Progenitor cell of endocrine pancreas (in vitro differentiated cells): Measurements from ENCODE around the gene BCLAF3. TPM values are rescaled to one million over a fixed set of nuclear protein-coding genes. Genes with fewer than 3 reads are reported as not detected.

Experiments
- DNase-seq: peaks from one replicate; pipeline ENCODE4 v3.0.0; 2021; ENCODE audit warnings: low spot score; ENCODE audit not compliant: unreplicated experiment
- H3K27ac Mint-ChIP-seq: 2 replicates; pipeline ENCODE4 v1.8.0; 2021; ENCODE audit warnings: mild to moderate bottlenecking, moderate library complexity, mixed read lengths
- H3K27me3 Mint-ChIP-seq: 2 replicates; pipeline ENCODE4 v1.8.0; 2021; ENCODE audit warnings: mixed read lengths
- H3K36me3 Mint-ChIP-seq: 2 replicates; pipeline ENCODE4 v1.8.0; 2022; ENCODE audit warnings: mixed read lengths; ENCODE audit not compliant: insufficient read depth
- H3K4me1 Mint-ChIP-seq: 2 replicates; pipeline ENCODE4 v1.8.0; 2021; ENCODE audit warnings: low read depth, mixed read lengths
- H3K4me3 Mint-ChIP-seq: 2 replicates; pipeline ENCODE4 v1.8.0; 2021; ENCODE audit warnings: low read depth, mild to moderate bottlenecking, moderate library complexity, mixed read lengths
- H3K9me3 Mint-ChIP-seq: 2 replicates; pipeline ENCODE4 v1.8.0; 2021; ENCODE audit warnings: low read depth, mixed read lengths
- CTCF ChIP-seq: fragments of 200-600 bp; sonication (generic); IDR thresholded peaks from one replicate; pipeline ENCODE4 v1.5.0; 2021; ENCODE audit warnings: antibody characterized with exemption, mild to moderate bottlenecking; ENCODE audit not compliant: unreplicated experiment
- long read RNA-seq: library from polyadenylated mRNA; unstranded; transcript quantifications from one replicate; pipeline ENCODE4 v2.0.0, GENCODE V29; 2020
- total RNA-seq: library from RNA; stranded (reverse); gene quantifications from 2 replicates; pipeline ENCODE4 v1.2.1, GENCODE V29; 2021

BCLAF3 gene
- total RNA-seq, result 13.6 and 13.9 TPM in 2 replicates
- long read RNA-seq, partial matches to known transcripts, result 0 of 5 reads
- long read RNA-seq, other reads (novel, unspliced or antisense), result 5 of 5 reads

- no peaks in the 10 kb centered on the region for H3K27me3 Mint-ChIP-seq
These were observed at the start of gene BCLAF3 for GRCh38 chrX:19990556-19991349. Gene BCLAF3, minus strand, starts transcription at chrX:19991061. Its CDS starts 20,797 bp downstream, at chrX:19970264.

DNA sequence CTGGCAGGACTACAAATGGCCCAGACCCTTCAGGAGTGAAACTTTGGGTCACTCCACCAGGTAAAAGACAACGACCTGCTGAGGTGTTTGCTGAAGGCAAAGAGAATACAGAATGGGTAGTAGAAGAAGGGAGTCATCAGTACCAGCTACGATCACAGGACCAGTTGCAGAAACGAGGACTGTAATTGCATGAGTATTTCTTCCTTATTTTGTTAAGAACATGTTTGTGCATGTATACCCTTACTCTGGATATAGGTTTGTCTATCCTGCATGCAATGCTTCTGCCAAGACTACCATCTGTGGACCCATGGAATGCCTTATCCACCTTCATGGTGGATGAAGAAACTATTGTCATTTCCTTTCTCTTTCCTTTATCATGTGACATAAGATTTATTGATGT is 48.1 kb upstream of the BCLAF3 start:
- H3K4me1 Mint-ChIP-seq, result peaks cover 1% of the 10 kb centered on the region
- no peak overlapping the region for H3K4me3 Mint-ChIP-seq
- no peak for TF ChIP-seq CTCF
- H3K27ac Mint-ChIP-seq, result no peak overlapping the region
- peaks cover 16% of the 10 kb centered on the region for H3K9me3 Mint-ChIP-seq
- DNase-seq, result no peak
- H3K36me3 Mint-ChIP-seq, result no peaks in the 10 kb centered on the region
- no peaks in the 10 kb centered on the region for H3K27me3 Mint-ChIP-seq

More at GRCh38 chrX:19990556-19991349, at the start of gene BCLAF3:
- peak; percentile 82 for DNase-seq
- H3K27ac Mint-ChIP-seq, result peak within 1 kb of the TSS; percentile 67
- TF ChIP-seq CTCF, result peak; percentile 73
- no peaks in the 10 kb centered on the region for H3K4me1 Mint-ChIP-seq
- H3K9me3 Mint-ChIP-seq, result peaks cover 17% of the 10 kb centered on the region
- H3K4me3 Mint-ChIP-seq, result peak within 1 kb of the TSS; percentile 79
- H3K36me3 Mint-ChIP-seq, result peaks cover 7% of the 10 kb centered on the region

- Mint-ChIP-seq H3K4me1 (peaks cover 4% of the 10 kb centered on the region), H3K27ac (no peak overlapping the region), H3K27me3 (no peaks in the 10 kb centered on the region), H3K36me3 (no peaks in the 10 kb centered on the region), H3K9me3 (peaks cover 19% of the 10 kb centered on the region), H3K4me3 (no peak overlapping the region)
- no peak for DNase-seq
- no peak for TF ChIP-seq CTCF
These were observed 46.3 kb upstream of the BCLAF3 start for GRCh38 chrX:20037186-20037585.

- H3K27me3 Mint-ChIP-seq, result no peaks in the 10 kb centered on the region
- no peaks in the 10 kb centered on the region for H3K36me3 Mint-ChIP-seq
- peaks cover 20% of the 10 kb centered on the region for H3K4me1 Mint-ChIP-seq
- DNase-seq, result no peak
- no peak for TF ChIP-seq CTCF
- H3K27ac Mint-ChIP-seq, result no peak overlapping the region
- H3K4me3 Mint-ChIP-seq, result no peak overlapping the region
- peaks cover 13% of the 10 kb centered on the region for H3K9me3 Mint-ChIP-seq
These were observed 41.3 kb upstream of the BCLAF3 start for GRCh38 chrX:20032201-20032600.

- peaks cover 15% of the 10 kb centered on the region for H3K9me3 Mint-ChIP-seq
- no peak for DNase-seq
- no peaks in the 10 kb centered on the region for H3K36me3 Mint-ChIP-seq
- TF ChIP-seq CTCF, result no peak
- H3K27ac Mint-ChIP-seq, result no peak overlapping the region
- no peak overlapping the region for H3K4me3 Mint-ChIP-seq
- peaks cover 21% of the 10 kb centered on the region for H3K4me1 Mint-ChIP-seq
- no peaks in the 10 kb centered on the region for H3K27me3 Mint-ChIP-seq
These were observed 38.9 kb upstream of the BCLAF3 start for GRCh38 chrX:20029728-20030127.
